Measurements from ENCODE around the gene RHOV.
"Not testable (repeated sequence)": the region's sequence is repeated elsewhere in the genome, so short reads cannot be mapped to it uniquely, and the experiment has no call there.

RHOV gene

DNA sequence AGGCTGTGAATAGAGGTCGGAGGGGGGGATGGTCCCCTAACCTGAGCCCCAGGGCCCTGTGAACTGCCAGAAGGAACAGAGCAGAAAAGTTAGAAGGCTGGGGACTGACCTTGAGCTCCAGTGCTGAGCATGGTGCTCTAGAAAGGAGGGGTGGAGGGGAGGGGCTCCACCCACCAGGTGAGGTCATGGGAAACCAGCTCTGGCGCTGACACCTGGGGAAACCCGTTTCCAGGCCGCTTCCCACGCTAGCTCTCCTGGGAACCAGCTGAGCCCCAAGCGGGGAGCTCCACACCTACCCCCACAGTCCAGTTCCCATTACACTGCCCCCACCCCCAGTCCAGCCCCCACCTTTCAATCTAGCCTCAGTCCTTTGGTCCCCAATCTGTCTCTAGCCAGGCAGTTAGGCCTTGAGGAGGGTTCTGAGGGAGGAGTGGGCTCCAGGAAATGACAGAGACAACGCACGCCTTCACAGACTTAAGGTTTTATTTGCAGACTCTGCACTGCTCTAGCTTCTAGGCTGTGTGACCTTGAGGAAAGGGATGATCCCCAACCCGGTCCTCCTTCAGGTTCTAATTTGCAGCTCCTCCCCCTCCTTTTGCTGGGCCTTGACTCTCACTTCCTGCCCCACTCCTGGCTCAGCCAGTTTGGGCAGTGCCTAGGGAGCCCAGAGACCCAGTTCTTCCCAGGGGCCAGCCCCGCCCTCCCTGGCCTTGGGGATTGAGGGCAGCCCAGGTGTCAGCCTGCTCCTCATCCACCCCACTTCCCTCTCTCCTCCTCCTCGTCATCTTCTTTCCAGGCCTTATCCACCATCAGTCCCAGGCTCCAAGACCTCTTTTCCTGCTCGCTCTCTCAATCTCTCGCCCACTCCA is 2.1 kb downstream of the RHOV start:
- DNase-seq, result no peak

- no peak for DNase-seq
Observed at GRCh38 chr15:40870716-40871115, 3.3 kb downstream of the RHOV start.

DNA sequence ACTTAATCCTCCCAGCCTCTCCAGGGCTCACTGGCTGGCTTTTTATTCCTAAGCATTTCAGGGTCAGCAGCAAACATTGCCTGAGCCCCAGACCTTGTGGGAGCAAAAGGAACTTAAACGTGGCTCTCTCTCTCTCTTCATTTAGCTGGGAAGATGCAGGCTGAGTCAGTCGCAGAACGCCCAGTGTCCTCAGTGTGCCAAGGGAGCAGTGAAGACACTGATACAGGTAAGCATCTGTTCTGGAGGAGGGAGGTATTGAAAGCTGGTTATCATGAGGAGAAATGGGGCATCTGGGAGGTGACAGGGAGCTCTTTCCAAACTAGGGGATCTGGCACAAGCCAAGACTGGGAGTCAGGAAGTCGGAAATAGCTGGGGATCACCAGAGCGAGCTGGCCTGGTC is 4.3 kb downstream of the RHOV start:
- no peak for DNase-seq

DNA sequence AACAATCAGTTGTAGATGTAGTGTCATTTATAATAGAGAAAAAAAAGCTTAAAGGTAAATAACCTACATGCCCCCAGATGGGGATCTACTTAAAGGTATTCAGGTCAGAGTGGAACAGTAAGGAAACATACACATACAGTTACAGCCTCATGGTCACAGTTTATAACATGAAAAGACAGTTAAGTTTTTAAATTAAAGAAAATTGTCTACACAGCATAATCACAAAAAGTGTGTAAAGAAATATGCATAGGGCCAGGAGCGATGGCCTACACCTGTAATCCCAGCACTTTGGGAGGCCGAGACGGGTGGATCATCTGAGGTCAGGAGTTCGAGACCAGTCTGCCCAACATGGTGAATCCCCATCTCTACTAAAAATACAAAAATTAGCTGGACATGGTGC is 6.8 kb downstream of the RHOV start:
- no peak for DNase-seq

GRCh38 chr15:40863660-40864270 is 10.3 kb downstream of the RHOV start:
- no peak for DNase-seq

DNA sequence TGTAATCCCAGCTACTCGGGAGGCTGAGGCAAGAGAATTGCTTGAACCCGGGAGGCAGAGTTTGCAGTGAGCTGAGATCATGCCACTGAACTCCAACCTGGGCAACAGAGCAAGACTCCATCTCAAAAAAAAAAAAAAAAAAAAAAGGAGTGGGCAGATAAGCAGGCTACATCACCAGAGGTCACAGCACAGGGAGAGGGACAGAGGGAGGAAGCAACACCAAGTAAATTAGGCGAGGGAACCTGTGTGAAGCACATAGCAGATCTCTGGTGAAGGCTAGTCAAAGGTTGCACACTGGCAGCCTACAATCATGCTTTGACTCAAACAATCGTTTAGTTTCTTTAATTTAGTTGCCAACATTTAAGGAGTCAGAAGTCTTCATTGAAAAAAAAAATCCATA is 12.9 kb downstream of the RHOV start:
- DNase-seq, result not testable (repeated sequence)

GRCh38 chr15:40859206-40859851 is 14.7 kb downstream of the RHOV start:
- peak; percentile 35 for DNase-seq

GRCh38 chr15:40858706-40859105 is 15.3 kb downstream of the RHOV start:
- no peak for DNase-seq

DNA sequence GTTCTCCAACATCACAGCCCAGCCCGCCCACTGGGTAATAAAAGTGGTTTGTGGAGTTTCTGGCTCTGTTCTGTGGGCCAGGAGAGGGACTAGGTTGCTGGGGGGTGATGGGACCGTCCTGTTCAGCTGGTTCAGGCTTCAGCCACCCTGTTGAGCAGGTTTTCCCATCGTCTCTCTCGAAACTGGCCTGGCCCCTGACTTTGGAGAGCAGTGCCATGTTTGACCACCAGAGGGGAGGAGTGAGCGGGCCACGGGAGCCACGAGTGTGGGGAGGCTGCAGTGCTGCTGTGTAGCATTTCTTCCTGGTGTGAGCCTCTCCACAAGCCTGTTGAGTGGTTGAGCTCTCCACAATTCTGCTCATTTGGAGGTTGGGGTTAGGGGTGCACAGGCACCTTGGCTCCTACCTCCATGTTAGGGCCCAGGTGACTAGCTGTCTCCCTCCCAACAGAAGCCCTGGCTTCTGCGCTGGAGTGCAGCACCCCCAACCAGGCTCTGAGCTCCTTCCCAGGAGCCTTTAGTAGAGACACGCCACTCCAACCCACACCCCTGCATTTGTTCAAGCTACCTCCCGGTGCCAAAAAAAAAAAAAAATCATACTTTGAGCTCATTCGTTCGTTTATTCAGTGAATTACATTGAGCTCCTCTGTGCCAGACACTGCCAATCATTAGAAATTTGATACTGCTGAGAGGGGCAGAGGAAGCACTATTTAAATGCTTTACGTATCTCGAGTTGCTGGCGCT is 16.3 kb downstream of the RHOV start:
- peak; percentile 51 for DNase-seq

GRCh38 chr15:40856746-40857145 is 17.3 kb downstream of the RHOV start:
- no peak for DNase-seq

- DNase-seq, result no peak
Observed at GRCh38 chr15:40855706-40856234, 18.3 kb downstream of the RHOV start.

GRCh38 chr15:40854161-40854560 is 19.9 kb downstream of the RHOV start:
- no peak for DNase-seq

GRCh38 chr15:40853241-40853890 is 20.7 kb downstream of the RHOV start:
- DNase-seq, result no peak

GRCh38 chr15:40852529-40852928 is 21.5 kb downstream of the RHOV start:
- DNase-seq, result no peak

DNA sequence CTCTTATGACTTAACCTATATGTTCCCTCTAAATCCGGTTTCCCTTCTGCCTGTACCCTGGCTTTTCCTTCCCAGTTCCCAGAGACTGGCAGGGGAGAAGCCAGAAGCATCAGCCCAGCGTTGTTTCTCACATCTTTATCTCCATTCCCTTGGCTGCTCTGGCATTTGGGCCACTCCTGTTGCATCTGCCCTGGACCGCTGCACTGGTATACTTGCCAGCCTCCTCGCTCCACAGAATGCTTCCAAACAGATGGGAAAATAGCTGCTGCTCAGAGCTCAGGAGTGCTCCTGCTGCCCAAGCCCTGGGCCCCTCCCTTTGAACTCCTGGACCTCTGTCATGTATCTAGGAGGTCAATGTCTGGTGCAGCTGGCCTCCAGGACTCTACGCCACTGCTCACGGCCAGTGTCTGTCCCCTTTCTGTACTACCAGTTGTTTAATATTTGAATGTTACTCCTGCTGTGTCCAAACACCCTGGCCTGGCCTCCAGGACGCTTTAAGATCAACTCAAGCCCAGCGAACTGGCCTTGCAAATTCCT is 23.4 kb downstream of the RHOV start:
- no peak for DNase-seq

GRCh38 chr15:40847223-40847961 is 26.6 kb downstream of the RHOV start:
- peak; percentile 35 for DNase-seq

GRCh38 chr15:40846841-40847222 is 27.2 kb downstream of the RHOV start:
- no peak for DNase-seq

- no peak for DNase-seq
Observed at GRCh38 chr15:40845511-40846284, 28.3 kb downstream of the RHOV start.

GRCh38 chr15:40845036-40845435 is 29.0 kb downstream of the RHOV start:
- no peak for DNase-seq

DNA sequence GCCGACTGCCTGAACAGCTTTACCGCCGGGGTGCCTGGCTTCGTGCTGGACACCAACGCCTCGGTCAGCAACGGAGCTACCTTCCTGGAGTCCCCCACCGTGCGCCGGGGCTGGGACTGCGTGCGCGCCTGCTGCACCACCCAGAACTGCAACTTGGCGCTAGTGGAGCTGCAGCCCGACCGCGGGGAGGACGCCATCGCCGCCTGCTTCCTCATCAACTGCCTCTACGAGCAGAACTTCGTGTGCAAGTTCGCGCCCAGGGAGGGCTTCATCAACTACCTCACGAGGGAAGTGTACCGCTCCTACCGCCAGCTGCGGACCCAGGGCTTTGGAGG is 29.4 kb downstream of the RHOV start:
- no peak for DNase-seq

Data from NCI-H2227 treated with DMSO at 0.1 percent for 48 hours (cell line).